OCI-LY7 (cell line): ENCODE measurements around the gene RFPL4A. TPM values are rescaled to one million over a fixed set of nuclear protein-coding genes. Genes with fewer than 3 reads are reported as not detected.

Source experiments
- total RNA-seq, 2 experiments: library from RNA; depleted of rRNA in 1 of 2; stranded (reverse); fragments of >200 nt in 1 of 2; shearing (Covaris generic) in 1 of 2; gene quantifications; 2 replicates each; pipeline ENCODE4 v1.2.3, GENCODE V29; 2014 to 2022

The RFPL4A gene
- total RNA-seq, 2 experiments from 2014 or later, result not detected

Other genes with a start within 250 kb of the RFPL4A start
- not detected in 2 replicates for gene SBK2, start 222.0 kb upstream of the RFPL4A start, total RNA-seq (2014; rRNA removed; shearing (Covaris generic))
- not detected in 2 replicates for gene SBK2, start 222.0 kb upstream of the RFPL4A start, total RNA-seq (2022)
- not detected in 2 replicates for gene SBK3, start 213.6 kb upstream of the RFPL4A start, total RNA-seq (2014; rRNA removed; shearing (Covaris generic))
- gene SBK3, start 213.6 kb upstream of the RFPL4A start, total RNA-seq (2022), result 0.34 and 0.68 TPM in 2 replicates
- 4.1 and 6.1 TPM in 2 replicates for gene ZNF579, start 178.2 kb upstream of the RFPL4A start, total RNA-seq (2014; rRNA removed; shearing (Covaris generic))
- gene ZNF579, start 178.2 kb upstream of the RFPL4A start, total RNA-seq (2022), result 11.1 and 11.6 TPM in 2 replicates
- 6.0 and 6.8 TPM in 2 replicates for gene FIZ1, start 159.6 kb upstream of the RFPL4A start, total RNA-seq (2014; rRNA removed; shearing (Covaris generic))
- gene FIZ1, start 159.6 kb upstream of the RFPL4A start, total RNA-seq (2022), result 17.1 and 18.0 TPM in 2 replicates
- gene ZNF524, start 158.8 kb upstream of the RFPL4A start, total RNA-seq (2014; rRNA removed; shearing (Covaris generic)), result 14.5 and 21.6 TPM in 2 replicates
- gene ZNF524, start 158.8 kb upstream of the RFPL4A start, total RNA-seq (2022), result 9.2 and 12.3 TPM in 2 replicates
- gene ZNF865, start 153.4 kb upstream of the RFPL4A start, total RNA-seq (2014; rRNA removed; shearing (Covaris generic)), result 2.1 and 3.0 TPM in 2 replicates
- 11.3 and 13.0 TPM in 2 replicates for gene ZNF865, start 153.4 kb upstream of the RFPL4A start, total RNA-seq (2022)
- 3.4 and 6.6 TPM in 2 replicates for gene ZNF784, start 134.5 kb upstream of the RFPL4A start, total RNA-seq (2014; rRNA removed; shearing (Covaris generic))
- gene ZNF784, start 134.5 kb upstream of the RFPL4A start, total RNA-seq (2022), result 4.0 and 5.4 TPM in 2 replicates
- gene ZNF580, start 118.1 kb upstream of the RFPL4A start, total RNA-seq (2014; rRNA removed; shearing (Covaris generic)), result 17.6 and 24.4 TPM in 2 replicates
- 50.0 and 52.1 TPM in 2 replicates for gene ZNF580, start 118.1 kb upstream of the RFPL4A start, total RNA-seq (2022)
- 26.6 and 44.5 TPM in 2 replicates for gene ZNF581, start 115.4 kb upstream of the RFPL4A start, total RNA-seq (2014; rRNA removed; shearing (Covaris generic))
- gene ZNF581, start 115.4 kb upstream of the RFPL4A start, total RNA-seq (2022), result 39.7 and 41.8 TPM in 2 replicates
- gene CCDC106, start 110.9 kb upstream of the RFPL4A start, total RNA-seq (2014; rRNA removed; shearing (Covaris generic)), result 29.4 and 30.1 TPM in 2 replicates
- gene CCDC106, start 110.9 kb upstream of the RFPL4A start, total RNA-seq (2022), result 29.0 and 30.9 TPM in 2 replicates
- gene U2AF2, start 104.1 kb upstream of the RFPL4A start, total RNA-seq (2014; rRNA removed; shearing (Covaris generic)), result 193 and 211 TPM in 2 replicates
- gene U2AF2, start 104.1 kb upstream of the RFPL4A start, total RNA-seq (2022), result 233 and 264 TPM in 2 replicates
- 40.5 and 46.3 TPM in 2 replicates for gene EPN1, start 83.9 kb upstream of the RFPL4A start, total RNA-seq (2014; rRNA removed; shearing (Covaris generic))
- gene EPN1, start 83.9 kb upstream of the RFPL4A start, total RNA-seq (2022), result 120 and 121 TPM in 2 replicates
- 0.21 TPM in 1 of 2 replicates, not detected in the other for gene NLRP9, start 20.7 kb upstream of the RFPL4A start, total RNA-seq (2014; rRNA removed; shearing (Covaris generic))
- gene NLRP9, start 20.7 kb upstream of the RFPL4A start, total RNA-seq (2022), result 0.17 TPM in 1 of 2 replicates, not detected in the other
- not detected in 2 replicates for gene RFPL4AL1, start 10.0 kb downstream of the RFPL4A start, total RNA-seq (2014; rRNA removed; shearing (Covaris generic))
- not detected in 2 replicates for gene RFPL4AL1, start 10.0 kb downstream of the RFPL4A start, total RNA-seq (2022)
- 72.9 and 79.3 TPM in 2 replicates for gene NLRP11, start 72.9 kb downstream of the RFPL4A start, total RNA-seq (2014; rRNA removed; shearing (Covaris generic))
- gene NLRP11, start 72.9 kb downstream of the RFPL4A start, total RNA-seq (2022), result 91.6 and 112 TPM in 2 replicates
- 4.2 and 4.6 TPM in 2 replicates for gene NLRP4, start 77.4 kb downstream of the RFPL4A start, total RNA-seq (2014; rRNA removed; shearing (Covaris generic))
- 3.6 and 4.0 TPM in 2 replicates for gene NLRP4, start 77.4 kb downstream of the RFPL4A start, total RNA-seq (2022)
- gene NLRP13, start 173.2 kb downstream of the RFPL4A start, total RNA-seq (2014; rRNA removed; shearing (Covaris generic)), result not detected in 2 replicates
- not detected in 2 replicates for gene NLRP13, start 173.2 kb downstream of the RFPL4A start, total RNA-seq (2022)
- not detected in 2 replicates for gene NLRP8, start 188.7 kb downstream of the RFPL4A start, total RNA-seq (2014; rRNA removed; shearing (Covaris generic))
- not detected in 2 replicates for gene NLRP8, start 188.7 kb downstream of the RFPL4A start, total RNA-seq (2022)
- not detected in 2 replicates for gene NLRP5, start 227.7 kb downstream of the RFPL4A start, total RNA-seq (2014; rRNA removed; shearing (Covaris generic))
- not detected in 2 replicates for gene NLRP5, start 227.7 kb downstream of the RFPL4A start, total RNA-seq (2022)